Retina (tissue), 1 donor: ENCODE results near the gene RELL2.

Source experiments
- DNase-seq: peaks from one replicate; pipeline ENCODE4 v3.0.0-alpha.2; 2016

Gene RELL2

GRCh38 chr5:141650851-141651727, 14.3 kb downstream of the RELL2 start, which contains the start of gene FCHSD1:
TSS of gene FCHSD1 (minus strand) at chr5:141651418. CDS start at chr5:141651368, 50 bp downstream.
- peak; percentile 73 for DNase-seq

- DNase-seq, result no peak
Observed at GRCh38 chr5:141651728-141652105, 14.9 kb downstream of the RELL2 start.

- DNase-seq, result no peak
Observed at GRCh38 chr5:141654298-141654697, 17.5 kb downstream of the RELL2 start.

- DNase-seq, result no peak
Observed at GRCh38 chr5:141655020-141655419, 18.2 kb downstream of the RELL2 start.

GRCh38 chr5:141656396-141656795, 19.6 kb downstream of the RELL2 start:
- DNase-seq, result no peak

GRCh38 chr5:141657404-141657803, 20.6 kb downstream of the RELL2 start:
- DNase-seq, result no peak

GRCh38 chr5:141657937-141658545, 21.2 kb downstream of the RELL2 start:
- no peak for DNase-seq

GRCh38 chr5:141662028-141662427, 25.2 kb downstream of the RELL2 start:
- DNase-seq, result no peak

GRCh38 chr5:141663506-141663905, 26.7 kb downstream of the RELL2 start:
- DNase-seq, result no peak

- peak; percentile 87 for DNase-seq
Observed at GRCh38 chr5:141664733-141665461, 28.1 kb downstream of the RELL2 start.

- no peak for DNase-seq
Observed at GRCh38 chr5:141665995-141666940, 29.5 kb downstream of the RELL2 start.

- no peak for DNase-seq
Observed at GRCh38 chr5:141668601-141669265, 31.9 kb downstream of the RELL2 start.

GRCh38 chr5:141669520-141669919, 32.7 kb downstream of the RELL2 start:
- DNase-seq, result no peak

GRCh38 chr5:141672071-141672840, 35.5 kb downstream of the RELL2 start:
- no peak for DNase-seq

- DNase-seq, result peak; percentile 60
Observed at GRCh38 chr5:141672841-141673813, 36.3 kb downstream of the RELL2 start.

GRCh38 chr5:141674747-141675146, 38.0 kb downstream of the RELL2 start:
- DNase-seq, result no peak

- DNase-seq, result no peak
Observed at GRCh38 chr5:141675672-141676071, 38.9 kb downstream of the RELL2 start.

GRCh38 chr5:141677415-141677814, 40.6 kb downstream of the RELL2 start:
- DNase-seq, result no peak

GRCh38 chr5:141680178-141680577, 43.4 kb downstream of the RELL2 start:
- no peak for DNase-seq

GRCh38 chr5:141680751-141681201, 44.0 kb downstream of the RELL2 start:
- peak; percentile 52 for DNase-seq
